Activated CD4-positive, alpha-beta T cell treated with anti-CD3 and anti-CD28 coated beads, Interleukin-2, amount 50 U/mL, for 24 hours (primary cell): ENCODE measurements around the gene XRCC3.

Source experiments
- DNase-seq, 2 donors: peaks; one replicate each; pipeline ENCODE4 v3.0.0-alpha.2; 2020; ENCODE audit warnings: low read depth in 1 of 2, low spot score in 1 of 2

XRCC3 gene

GRCh38 chr14:103715052-103716000 is at the start of gene XRCC3, which contains the start of gene ZFYVE21:
TSS of gene XRCC3 (minus strand) at chr14:103715451. CDS start at chr14:103711087, 4,364 bp downstream.
TSS of gene ZFYVE21 (plus strand) at chr14:103715810. CDS start at chr14:103715842, 32 bp downstream.
- DNase-seq, result peak; percentile 98 to 100

- DNase-seq, result no peak
These were observed 48.7 kb upstream of the XRCC3 start for GRCh38 chr14:103763730-103764488.

- DNase-seq, result no peak
These were observed 47.3 kb upstream of the XRCC3 start for GRCh38 chr14:103762541-103762940.

DNA sequence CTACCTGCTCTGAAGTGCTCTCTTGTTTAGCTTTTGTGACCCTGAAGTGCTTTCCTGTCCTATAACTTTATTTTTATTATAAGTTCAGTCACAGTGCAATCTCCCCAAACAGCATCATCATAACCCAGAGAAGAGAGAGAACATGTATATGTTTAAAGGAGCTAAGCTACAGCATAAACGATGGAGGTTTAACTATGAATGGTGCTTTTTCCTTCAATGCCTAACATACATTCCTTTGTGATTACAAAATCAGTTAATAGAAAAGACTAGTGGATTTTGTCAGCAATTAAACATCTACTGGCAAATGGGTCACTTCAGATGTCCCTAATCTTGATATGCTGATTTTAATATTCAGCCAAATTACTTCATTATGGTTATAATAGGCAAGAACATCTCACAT is 46.8 kb upstream of the XRCC3 start:
- DNase-seq, result no peak

DNA sequence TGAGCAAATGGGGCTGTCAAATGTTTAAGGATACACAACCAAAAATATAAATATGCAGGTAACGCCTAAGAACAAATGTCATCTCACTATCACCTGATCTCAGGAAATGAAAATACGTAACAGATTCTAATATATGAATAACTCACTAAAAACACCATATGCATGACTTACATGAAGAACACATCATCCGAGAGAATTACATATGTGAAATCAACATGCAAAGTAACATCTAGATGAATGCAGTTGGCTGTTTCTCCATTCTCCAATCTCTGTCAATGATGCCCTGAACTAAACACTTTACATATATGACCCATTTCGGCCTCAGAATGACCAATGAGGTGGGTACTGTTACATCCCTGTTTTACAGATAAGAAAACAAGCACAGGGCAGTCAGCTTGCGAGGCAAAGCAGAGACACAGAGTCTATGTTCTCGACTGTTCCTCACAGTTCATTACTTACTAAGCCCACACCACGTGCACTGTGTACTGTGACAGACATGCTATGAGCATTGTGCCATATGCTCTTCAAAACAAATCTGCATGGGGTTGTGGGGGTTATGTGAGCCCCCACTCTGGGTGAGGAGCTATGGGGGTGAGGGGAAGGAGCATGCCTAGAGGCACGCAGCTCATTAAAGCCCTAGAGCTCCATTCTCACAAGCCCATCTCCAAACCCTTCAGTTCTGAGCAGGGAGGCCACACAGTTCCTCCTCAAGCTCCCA is 43.0 kb upstream of the XRCC3 start:
- no peak for DNase-seq

DNA sequence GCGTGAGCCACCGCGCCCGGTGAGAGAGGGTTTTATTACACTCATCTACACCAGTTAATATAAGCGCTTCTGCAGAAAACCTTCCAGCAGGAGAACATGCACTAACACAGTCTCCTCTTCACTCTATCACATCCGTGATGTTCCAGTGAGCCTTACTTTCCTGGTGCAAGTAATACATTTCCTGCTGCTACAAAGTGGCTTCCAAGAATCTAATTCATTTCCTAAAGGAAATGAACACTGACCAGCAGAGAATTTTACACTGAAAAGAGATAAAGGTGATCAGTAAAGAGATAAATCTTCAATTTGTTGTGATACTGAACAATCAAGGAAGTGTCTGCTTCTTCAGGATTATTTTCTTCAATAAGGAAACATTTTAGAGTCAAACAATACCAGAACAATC is 39.8 kb upstream of the XRCC3 start:
- DNase-seq, result no peak

DNA sequence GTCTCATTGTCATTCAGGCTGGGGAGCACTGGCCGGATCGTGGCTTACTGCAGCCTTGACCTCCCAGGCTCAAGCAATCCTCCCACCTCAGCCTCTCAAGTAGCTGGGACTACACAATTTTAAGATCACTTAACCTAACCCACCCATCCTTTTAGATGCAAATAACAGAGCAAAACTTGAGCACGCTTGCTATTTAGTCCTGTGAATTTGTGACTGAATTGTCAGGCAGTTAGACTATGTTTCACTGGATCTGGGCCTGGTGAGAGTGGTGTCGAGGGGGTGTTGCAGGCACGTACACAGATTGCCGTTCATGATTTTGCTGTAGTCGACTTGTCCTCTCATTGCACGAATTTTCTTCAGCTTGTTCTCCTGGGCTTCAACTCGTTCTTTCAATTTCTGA is 38.5 kb upstream of the XRCC3 start:
- DNase-seq, result no peak

DNA sequence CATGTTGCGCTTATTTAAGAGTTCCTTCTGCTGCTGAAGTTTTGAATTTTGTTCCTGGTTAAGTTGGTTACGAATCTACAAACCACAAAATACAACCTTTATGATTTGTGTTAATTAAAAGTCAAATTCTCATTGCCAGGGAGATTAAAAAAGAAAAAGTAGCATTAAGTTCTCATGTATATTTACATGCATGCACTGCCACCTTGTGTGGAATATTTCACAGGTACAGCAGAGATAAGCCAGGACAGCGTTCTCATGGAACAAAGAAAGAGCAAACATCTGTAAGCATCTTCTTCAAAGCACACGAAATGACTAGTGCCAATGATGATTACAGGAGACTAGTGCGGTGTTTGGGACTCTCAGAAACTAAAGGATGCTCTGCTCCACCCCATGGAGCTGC is 34.6 kb upstream of the XRCC3 start:
- no peak for DNase-seq

- no peak for DNase-seq
These were observed 34.2 kb upstream of the XRCC3 start for GRCh38 chr14:103749452-103749851.

DNA sequence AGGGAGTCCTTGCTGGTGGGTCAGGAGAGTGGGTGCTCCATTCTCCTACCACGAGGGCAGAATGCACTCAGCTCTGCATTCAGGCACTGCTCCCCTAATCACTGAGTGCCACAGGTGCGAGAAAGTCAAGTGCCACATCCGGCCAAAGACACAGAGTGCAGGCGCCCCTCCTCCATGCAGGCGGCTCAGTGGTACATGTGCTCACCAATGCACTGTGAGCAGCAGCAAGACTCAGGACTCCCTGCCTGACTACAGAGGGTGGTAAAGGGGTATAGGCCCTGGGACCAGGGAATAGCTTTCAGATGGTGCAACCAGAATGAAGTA is 33.2 kb upstream of the XRCC3 start:
- peak; percentile 9 to 33 for DNase-seq

DNA sequence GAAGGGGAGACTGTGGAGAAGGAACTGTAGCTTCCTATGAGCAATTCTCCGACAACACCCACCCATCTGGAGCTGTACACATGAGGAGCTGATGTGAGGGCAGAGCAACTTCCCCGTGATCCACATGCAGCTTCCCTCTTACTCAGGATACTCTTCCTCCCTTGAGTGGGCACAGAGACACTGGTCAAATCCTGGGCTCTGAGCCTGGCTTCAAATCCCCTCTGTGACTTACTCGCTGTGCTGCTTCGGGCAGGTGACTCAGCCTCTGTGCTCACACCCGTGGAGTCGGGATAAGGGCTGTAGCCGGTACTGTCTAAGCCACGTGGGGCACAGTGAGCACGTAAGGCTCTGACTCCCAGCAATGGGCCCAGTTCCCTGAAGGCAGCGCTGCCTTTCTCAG is 31.4 kb upstream of the XRCC3 start:
- no peak for DNase-seq

DNA sequence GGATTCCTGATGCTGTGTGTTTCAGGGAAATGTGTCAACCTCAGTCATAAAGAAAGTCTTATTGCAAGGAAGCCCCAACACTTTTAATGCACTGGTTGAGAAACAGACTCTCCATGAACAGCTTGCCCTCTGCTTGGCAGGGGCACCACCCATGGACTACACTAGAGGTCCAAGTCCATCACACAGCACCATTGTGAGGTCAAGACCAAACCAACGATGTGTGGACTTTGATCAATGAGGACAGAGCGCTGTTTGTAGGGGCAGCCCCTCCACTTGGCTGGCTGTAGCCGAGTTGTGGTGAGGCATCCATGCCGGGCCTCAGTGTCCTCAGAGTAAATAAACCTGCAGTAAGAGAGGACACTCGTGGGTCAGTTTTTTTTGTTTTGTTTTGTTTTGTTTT is 30.2 kb upstream of the XRCC3 start:
- no peak for DNase-seq

- DNase-seq, result no peak
These were observed 29.6 kb upstream of the XRCC3 start for GRCh38 chr14:103744621-103745395.

DNA sequence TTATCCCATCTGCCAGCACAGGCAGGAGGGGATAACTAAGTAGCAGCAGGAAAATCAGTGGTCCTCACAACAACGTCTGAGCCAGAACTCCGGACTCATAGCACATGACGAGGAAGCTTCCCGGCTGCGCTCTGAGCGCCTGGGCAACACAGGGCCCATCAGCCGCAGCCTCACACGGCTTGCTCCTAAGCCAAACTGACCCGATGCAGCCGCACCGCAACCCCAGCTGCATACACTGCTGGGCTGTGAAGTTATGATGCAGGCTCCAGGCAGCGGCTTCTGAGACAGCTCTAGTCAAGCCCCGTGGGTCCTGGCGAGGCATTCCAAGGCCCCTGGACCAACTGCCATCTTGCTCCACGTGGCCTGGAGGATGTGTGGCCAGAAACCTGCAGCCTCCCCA is 28.4 kb upstream of the XRCC3 start:
- DNase-seq, result no peak

DNA sequence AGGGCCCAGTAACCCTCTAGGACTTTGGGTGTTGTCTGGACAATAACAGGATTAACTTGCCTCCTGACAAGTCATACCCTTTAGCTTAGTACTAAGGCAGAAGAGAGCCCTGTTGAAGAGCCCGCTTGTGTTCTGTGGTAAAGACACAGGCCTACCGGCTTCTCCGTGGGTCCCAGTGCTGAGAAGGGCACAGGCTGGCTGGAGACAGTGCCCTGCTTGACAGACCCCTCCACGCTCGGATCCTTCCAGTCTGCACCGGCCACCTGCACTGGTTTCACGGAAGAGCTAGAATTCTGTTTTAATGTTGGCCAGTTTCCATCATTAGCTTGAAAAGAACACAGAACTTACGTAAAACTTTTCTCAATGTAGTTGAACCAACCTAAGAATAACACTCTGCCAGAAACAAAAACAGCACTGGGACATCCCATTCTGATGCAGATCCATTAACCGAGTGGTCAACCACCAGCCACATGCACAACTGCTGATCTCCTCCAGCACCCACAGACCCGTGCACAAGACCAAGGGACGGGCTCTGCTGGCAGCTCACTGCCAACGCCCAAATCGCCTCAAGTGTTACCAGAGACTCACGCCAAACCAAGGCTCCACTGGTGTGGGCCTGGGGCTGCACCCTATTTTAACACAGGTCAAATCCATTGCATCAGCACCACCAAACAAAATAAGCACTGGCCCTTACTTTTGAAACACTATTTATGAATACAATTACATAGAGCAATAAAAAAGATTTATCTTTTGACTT is 27.4 kb upstream of the XRCC3 start:
- DNase-seq, result no peak

GRCh38 chr14:103741876-103742275 is 26.6 kb upstream of the XRCC3 start:
- DNase-seq, result no peak

DNA sequence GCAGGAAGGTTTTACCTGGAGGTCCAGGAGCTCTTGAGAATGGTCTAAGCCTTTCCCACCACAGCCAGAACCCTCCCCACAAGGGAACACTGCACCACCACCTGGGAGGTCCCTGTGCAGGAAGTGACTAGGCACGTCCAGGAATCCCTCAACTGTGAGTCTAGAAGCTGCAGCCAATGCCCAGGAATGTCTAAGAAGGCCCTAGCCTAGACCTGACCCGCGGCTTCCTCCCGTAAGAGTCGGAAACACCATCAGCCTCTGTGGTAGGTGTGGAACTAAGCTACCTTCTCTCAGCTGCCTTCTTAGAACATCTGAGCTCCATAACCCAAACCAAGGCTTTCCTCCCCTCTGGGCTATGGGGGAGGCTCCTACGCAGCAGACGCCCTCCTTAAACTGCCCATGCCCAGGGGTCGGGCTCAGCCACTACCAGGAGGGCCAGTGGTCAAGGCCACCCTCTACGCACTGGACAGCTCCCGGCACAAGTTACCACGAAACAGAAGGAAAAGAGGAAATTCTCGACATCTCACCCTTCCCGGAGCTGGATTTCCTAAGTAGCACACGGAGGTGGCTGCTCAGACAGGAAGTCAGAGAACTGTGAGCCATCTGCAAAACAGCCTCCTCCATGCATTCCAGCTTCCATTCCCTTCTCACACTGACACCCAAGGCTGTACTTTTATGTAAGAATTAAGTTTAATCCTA is 25.9 kb upstream of the XRCC3 start:
- DNase-seq, result no peak

GRCh38 chr14:103739793-103740501 is 24.7 kb upstream of the XRCC3 start:
- no peak for DNase-seq

DNA sequence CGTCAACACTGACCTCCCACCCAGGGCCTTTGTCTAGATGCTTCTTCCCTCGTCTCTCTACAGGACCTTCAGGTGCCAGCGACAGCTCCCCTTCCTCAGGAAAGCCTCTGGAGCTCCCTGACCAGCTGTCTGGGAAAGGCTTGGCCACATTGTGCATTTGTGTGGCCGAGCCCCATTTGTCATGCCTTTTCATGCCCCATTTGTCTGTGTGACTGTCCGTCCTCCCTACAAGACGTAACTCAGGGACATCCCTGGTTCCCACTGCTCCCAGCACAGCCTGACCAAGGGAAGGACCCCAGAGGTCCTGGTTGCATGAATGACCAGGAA is 24.2 kb upstream of the XRCC3 start:
- no peak for DNase-seq
